OCI-LY7 (cell line): ENCODE measurements around the gene CNTNAP1.

Experiments
- CTCF ChIP-seq: fragments of 200-600 bp; sonication (generic); conservative IDR thresholded peaks from 2 replicates; pipeline ENCODE4 v1.5.1; 2014; ENCODE audit warnings: mild to moderate bottlenecking, antibody characterized with exemption, low read length, moderate library complexity, mixed read lengths
- EZH2phosphoT487 ChIP-seq: fragments of 200-600 bp; sonication (generic); IDR thresholded peaks from 2 replicates; pipeline ENCODE4 v1.6.1; 2018; ENCODE audit warnings: low read depth, borderline replicate concordance, mild to moderate bottlenecking, mixed run types, antibody characterized with exemption, low read length, moderate library complexity, mixed read lengths

GRCh38 chr17:42744283-42744805 is 62.0 kb downstream of the CNTNAP1 start:
- no peak for TF ChIP-seq EZH2phosphoT487
- TF ChIP-seq CTCF = 0 out of 2 replicates have a peak, but pooled peaks have one; percentile 52
